K562 (cell line): Measurements from ENCODE around the gene FRMD5. TPM values are rescaled to one million over a fixed set of nuclear protein-coding genes. Genes with fewer than 3 reads are reported as not detected.

Experiments used
- ARID1B ChIP-seq: fragments of 450-650 bp; IDR thresholded peaks from 2 replicates; pipeline ENCODE4 v1.6.1; 2016; ENCODE audit warnings: antibody characterized with exemption, mild to moderate bottlenecking, inconsistent platforms
- BCOR ChIP-seq: fragments of 450-650 bp; IDR thresholded peaks from 2 replicates; pipeline ENCODE4 v1.6.1; 2016
- FOSL1 ChIP-seq: fragments of 200-800 bp; sonication (Bioruptor generic); conservative IDR thresholded peaks from 2 replicates; pipeline ENCODE4 v1.6.1; 2016; ENCODE audit warnings: missing genetic modification characterization, missing compliant biosample characterization
- NELFE ChIP-seq: IDR thresholded peaks from 2 replicates; pipeline ENCODE4 v1.6.1; 2011; ENCODE audit warnings: mild to moderate bottlenecking; ENCODE audit not compliant: insufficient read depth, insufficient read length
- NFIX ChIP-seq: fragments of 250-450 bp; sonication (Bioruptor Pico); IDR thresholded peaks from 2 replicates; pipeline ENCODE4 v1.4.0; 2020; ENCODE audit warnings: low read depth, mild to moderate bottlenecking, moderate library complexity
- PHB ChIP-seq: fragments of 250-450 bp; sonication (Bioruptor Pico); IDR thresholded peaks from 2 replicates; pipeline ENCODE4 v1.5.0; 2021
- SUPT5H ChIP-seq: fragments of 450-650 bp; IDR thresholded peaks from 2 replicates; pipeline ENCODE4 v1.6.1; 2016
- ZBTB8A ChIP-seq: fragments of 450-650 bp; IDR thresholded peaks from 2 replicates; pipeline ENCODE4 v1.6.1; 2018; ENCODE audit warnings: mild to moderate bottlenecking, moderate library complexity; ENCODE audit not compliant: partially characterized antibody
- ZNF76 ChIP-seq: fragments of 250-450 bp; sonication (Bioruptor Pico); IDR thresholded peaks from 2 replicates; pipeline ENCODE4 v1.4.0; 2020; ENCODE audit warnings: mild to moderate bottlenecking, moderate library complexity, borderline replicate concordance
- ZNF785 ChIP-seq: fragments of 250-450 bp; sonication (Bioruptor Pico); IDR thresholded peaks from 2 replicates; pipeline ENCODE4 v1.4.0; 2020; ENCODE audit warnings: mild to moderate bottlenecking
- polyA plus RNA-seq, 8 experiments: library from polyadenylated mRNA; depleted of rRNA in 4 of 8; stranded (reverse) in 5 of 8; unstranded in 3 of 8; fragments of >200 nt; fragmentation: Nextera tagmentation in 2 of 8; fragmentation: Illumina TruSeq in 1 of 8; extraction: Ambion mirVana in 2 of 8; extraction: Trizol in 1 of 8; gene quantifications; 2 replicates each; pipeline versions ENCODE4 v1.2.1 to v1.2.3, GENCODE V29; 2011 to 2014; ENCODE audit warnings: inconsistent platforms in 1 of 8, missing spikeins in 1 of 8
- total RNA-seq, 7 experiments: library from RNA; depleted of rRNA in 6 of 7; stranded (reverse); fragments of >200 nt in 6 of 7; fragmentation: Illumina TruSeq in 2 of 7; extraction: Trizol in 2 of 7; gene quantifications; 2 replicates each; pipeline versions ENCODE4 v1.2.1 to v1.2.3, GENCODE V29; 2011 to 2021; ENCODE audit warnings: low replicate concordance in 1 of 7
- TF ChIP-seq, protein P1 (sequence below), 2 experiments: IDR thresholded peaks in 1 of 2; conservative IDR thresholded peaks in 1 of 2; 2 replicates each; pipeline ENCODE4 v1.6.1; 2016; ENCODE audit warnings: low read depth in 2 of 2, mild to moderate bottlenecking in 1 of 2, missing compliant biosample characterization in 1 of 2, missing genetic modification characterization in 1 of 2, moderate library complexity in 1 of 2
- TF ChIP-seq, protein P2 (sequence below): fragments of 450-650 bp; formaldehyde crosslinking; IDR thresholded peaks from 2 replicates; pipeline ENCODE4 v1.4.0; 2020; ENCODE audit warnings: mild to moderate bottlenecking, mixed read lengths

FRMD5 gene
- total and polyA plus RNA-seq, 9 of the 15 experiments (the other 6 are each of a cell fraction or from before 2014, with no cell fraction given) = 0.13 to 0.38 TPM; not detected in 7

DNA sequence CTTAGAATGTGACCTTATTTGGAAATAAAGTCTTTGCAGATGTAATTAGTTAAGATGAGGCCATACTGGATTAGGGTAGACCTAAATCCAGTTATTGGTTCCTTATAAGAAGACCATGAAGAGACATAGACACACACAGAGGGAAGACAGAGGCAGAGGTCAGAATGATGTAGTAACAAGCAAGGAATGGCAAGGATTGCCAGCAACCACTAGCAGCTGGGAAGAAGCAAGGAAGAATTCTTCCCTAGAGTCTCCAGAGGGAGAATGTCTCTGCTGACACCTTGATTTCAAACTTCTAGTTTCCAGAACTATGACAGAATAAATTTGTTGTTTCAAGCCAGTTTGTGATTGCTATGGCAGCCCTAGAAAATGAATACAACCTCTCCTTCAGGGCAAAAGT, 251.6 kb downstream of the FRMD5 start (continued):
- TF ChIP-seq NFIX (CRISPR knock-in tag) = no peak
- no peak for TF ChIP-seq ARID1B
- TF ChIP-seq SUPT5H = no peak
- TF ChIP-seq, protein P1, sequence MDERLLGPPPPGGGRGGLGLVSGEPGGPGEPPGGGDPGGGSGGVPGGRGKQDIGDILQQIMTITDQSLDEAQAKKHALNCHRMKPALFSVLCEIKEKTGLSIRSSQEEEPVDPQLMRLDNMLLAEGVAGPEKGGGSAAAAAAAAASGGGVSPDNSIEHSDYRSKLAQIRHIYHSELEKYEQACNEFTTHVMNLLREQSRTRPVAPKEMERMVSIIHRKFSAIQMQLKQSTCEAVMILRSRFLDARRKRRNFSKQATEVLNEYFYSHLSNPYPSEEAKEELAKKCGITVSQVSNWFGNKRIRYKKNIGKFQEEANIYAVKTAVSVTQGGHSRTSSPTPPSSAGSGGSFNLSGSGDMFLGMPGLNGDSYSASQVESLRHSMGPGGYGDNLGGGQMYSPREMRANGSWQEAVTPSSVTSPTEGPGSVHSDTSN (CRISPR knock-in tag; IDR thresholded peaks at IDR 0.05; ENCODE audit: low read depth) = no peak
- TF ChIP-seq, protein P1 (tag; conservative IDR thresholded peaks at IDR 0.05; ENCODE audit: low read depth) = no peak
- TF ChIP-seq BCOR = no peak
- no peak for TF ChIP-seq FOSL1 (tag)
- no peak for TF ChIP-seq PHB (CRISPR knock-in tag)
- no peak for TF ChIP-seq ZBTB8A
- no peak for TF ChIP-seq NELFE
- TF ChIP-seq, protein P2, sequence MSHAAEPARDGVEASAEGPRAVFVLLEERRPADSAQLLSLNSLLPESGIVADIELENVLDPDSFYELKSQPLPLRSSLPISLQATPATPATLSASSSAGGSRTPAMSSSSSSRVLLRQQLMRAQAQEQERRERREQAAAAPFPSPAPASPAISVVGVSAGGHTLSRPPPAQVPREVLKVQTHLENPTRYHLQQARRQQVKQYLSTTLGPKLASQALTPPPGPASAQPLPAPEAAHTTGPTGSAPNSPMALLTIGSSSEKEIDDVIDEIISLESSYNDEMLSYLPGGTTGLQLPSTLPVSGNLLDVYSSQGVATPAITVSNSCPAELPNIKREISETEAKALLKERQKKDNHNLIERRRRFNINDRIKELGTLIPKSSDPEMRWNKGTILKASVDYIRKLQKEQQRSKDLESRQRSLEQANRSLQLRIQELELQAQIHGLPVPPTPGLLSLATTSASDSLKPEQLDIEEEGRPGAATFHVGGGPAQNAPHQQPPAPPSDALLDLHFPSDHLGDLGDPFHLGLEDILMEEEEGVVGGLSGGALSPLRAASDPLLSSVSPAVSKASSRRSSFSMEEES = no peak
- no peak for TF ChIP-seq ZNF785 (CRISPR knock-in tag)
- TF ChIP-seq ZNF76 (CRISPR knock-in tag) = no peak
- TF ChIP-seq, all 486 proteins: peak for 0
